PC-3 (cell line): Measurements from ENCODE around the gene DDX21.

ENCODE experiments used
- EZH2 ChIP-seq: fragments of 300-600 bp; sonication (generic); IDR thresholded peaks from one replicate; pipeline ENCODE4 v1.6.1; 2017; ENCODE audit warnings: antibody characterized with exemption, mild to moderate bottlenecking, low read length; ENCODE audit not compliant: unreplicated experiment
- EZH2phosphoT487 ChIP-seq: fragments of 300-600 bp; sonication (generic); IDR thresholded peaks from 2 replicates; pipeline ENCODE4 v1.6.1; 2018; ENCODE audit warnings: mild to moderate bottlenecking, antibody characterized with exemption, low read length, borderline replicate concordance
- TF ChIP-seq, protein P1 (sequence below): fragments of 300-600 bp; sonication (generic); conservative IDR thresholded peaks from 2 replicates; pipeline ENCODE4 v1.5.1; 2017; ENCODE audit warnings: antibody characterized with exemption, low read depth, mild to moderate bottlenecking, low read length

DNA sequence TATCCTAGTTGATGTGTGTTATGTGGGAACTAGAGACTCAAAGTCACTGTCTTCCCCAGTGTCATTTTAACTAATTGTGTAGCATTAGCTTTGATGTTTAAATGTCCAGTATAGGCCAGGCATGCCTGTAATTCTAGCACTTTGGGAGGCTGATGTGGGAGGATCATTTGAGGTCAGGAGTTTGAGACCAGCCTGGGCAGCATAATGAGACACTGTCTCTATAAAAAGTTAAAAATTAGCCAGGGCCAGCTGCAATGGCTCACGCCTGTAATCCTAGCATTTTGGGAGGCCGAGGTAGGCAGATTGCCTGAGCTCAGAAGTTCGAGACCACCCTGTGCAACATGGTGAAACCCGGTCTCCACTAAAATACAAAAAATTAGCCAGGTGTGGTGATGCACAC lies 30.5 kb upstream of the DDX21 start:
- TF ChIP-seq, protein P1, sequence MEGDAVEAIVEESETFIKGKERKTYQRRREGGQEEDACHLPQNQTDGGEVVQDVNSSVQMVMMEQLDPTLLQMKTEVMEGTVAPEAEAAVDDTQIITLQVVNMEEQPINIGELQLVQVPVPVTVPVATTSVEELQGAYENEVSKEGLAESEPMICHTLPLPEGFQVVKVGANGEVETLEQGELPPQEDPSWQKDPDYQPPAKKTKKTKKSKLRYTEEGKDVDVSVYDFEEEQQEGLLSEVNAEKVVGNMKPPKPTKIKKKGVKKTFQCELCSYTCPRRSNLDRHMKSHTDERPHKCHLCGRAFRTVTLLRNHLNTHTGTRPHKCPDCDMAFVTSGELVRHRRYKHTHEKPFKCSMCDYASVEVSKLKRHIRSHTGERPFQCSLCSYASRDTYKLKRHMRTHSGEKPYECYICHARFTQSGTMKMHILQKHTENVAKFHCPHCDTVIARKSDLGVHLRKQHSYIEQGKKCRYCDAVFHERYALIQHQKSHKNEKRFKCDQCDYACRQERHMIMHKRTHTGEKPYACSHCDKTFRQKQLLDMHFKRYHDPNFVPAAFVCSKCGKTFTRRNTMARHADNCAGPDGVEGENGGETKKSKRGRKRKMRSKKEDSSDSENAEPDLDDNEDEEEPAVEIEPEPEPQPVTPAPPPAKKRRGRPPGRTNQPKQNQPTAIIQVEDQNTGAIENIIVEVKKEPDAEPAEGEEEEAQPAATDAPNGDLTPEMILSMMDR = no peak
- TF ChIP-seq EZH2 (no peak), EZH2phosphoT487 (no peak)
